HG02938 (cell line): ENCODE results near the gene ZBTB20.

ENCODE experiments used
- ATAC-seq: cut with Tn5 transposase; IDR thresholded peaks from one replicate; pipeline ENCODE4 v1.9.1; 2021; ENCODE audit warnings: mild to moderate bottlenecking, moderate library complexity; ENCODE audit not compliant: unreplicated experiment

ZBTB20 gene

DNA sequence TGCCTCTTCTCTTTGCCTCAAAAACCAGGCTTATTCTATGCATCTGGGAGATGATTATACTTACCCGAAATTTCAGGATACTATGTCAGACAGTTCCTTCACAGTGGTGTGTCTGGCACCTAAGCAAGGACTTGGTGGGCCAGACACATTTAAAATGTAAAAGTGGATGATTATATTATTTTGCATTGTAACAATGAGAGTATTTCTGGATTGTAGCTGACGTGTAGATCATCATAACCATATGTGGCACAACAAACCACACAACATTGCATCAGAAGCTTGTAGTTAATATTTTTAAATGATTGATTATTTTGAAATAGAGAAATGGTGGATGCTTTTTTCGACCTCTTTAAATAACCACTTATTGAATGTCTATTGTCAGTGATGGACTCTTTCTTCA lies 744.2 kb downstream of the ZBTB20 start:
- ATAC-seq, result no peak

DNA sequence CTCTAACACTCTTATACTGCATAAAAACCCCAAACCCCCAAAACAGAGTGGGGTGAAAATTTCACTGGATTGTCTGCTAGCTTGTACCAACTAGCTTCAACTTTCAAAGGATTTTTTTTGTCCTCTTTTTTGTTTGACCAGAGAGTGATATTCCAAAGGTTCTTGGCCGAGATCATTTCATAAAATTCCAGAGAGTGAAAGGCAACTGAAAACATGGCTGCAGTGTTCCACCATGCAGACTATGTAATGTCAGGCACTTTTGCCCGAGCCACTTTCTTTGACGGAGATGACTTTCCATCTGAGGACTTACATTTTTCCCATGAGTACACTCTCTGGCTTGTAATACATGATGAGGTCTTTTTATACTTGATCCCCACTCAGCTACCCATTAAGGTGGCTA lies 745.7 kb downstream of the ZBTB20 start:
- no peak for ATAC-seq

DNA sequence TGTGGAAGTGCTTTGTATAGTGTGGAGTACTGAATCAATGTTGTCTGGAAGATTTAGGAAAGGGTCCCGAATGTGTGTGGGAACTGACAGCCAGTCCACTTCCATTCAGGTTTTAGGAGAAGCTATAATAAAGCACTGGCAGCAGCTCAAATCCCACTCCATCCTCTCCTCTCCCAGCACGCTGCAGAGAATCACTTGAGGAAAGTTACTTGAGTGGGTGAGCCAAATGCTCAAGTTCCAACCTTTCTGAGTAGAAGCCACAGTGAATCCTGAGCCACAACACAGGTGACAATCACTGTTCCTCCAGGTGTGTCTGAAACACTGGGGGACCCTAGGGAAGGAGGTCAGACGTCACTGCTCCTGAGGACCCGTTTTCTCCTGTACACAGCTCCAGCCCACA lies 746.7 kb downstream of the ZBTB20 start:
- no peak for ATAC-seq

DNA sequence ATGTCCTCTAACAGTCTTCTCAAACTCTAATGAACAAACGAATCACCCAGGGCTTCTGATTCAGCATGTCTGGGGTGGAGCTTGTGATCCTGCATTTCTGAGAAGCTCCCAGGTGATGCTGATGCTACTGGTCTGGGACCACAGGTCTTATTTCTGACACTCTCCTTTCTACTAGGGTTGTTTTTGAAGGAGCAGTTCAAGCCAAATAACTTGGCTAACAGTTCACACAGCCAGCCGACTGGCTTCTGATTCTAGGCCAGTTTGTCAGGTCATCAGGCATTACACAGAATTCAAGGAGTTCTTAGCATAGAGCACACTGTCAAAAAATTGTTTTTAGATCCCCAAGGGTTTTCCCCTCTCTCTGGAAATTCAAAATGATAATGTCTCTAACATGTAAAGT lies 752.5 kb downstream of the ZBTB20 start:
- no peak for ATAC-seq

DNA sequence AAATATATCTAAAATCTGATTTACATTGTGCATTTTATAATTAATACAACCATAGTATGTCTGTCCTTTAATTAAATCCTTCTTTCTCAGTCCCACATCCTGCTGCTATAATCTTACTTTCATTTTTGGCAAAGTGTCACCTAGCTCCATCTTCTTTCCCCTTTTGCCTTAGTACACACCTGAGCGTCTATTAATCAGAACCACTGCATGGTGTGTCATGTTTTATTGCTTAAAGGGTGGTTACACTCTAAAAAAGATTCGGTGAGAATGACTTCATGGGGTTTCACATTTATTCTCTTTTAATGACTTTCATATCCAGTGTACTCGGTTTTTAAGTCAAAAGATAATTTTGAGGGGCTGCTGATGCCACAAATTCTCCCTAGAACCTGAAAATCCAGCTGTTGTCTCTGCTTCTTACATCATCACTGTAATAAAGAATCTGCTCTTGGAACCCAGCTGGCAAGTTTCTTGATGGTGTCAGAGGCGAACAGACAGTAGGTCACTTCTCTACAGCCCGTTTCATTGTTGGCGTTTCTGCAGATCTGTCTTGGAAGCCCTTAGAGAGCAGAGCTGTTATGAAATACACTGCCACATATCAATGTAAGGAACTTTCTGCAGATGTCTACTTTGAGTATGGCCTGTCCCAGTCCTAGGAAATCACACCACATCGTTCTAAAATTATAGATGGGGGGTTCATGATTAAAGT lies 753.6 kb downstream of the ZBTB20 start:
- ATAC-seq, result no peak

DNA sequence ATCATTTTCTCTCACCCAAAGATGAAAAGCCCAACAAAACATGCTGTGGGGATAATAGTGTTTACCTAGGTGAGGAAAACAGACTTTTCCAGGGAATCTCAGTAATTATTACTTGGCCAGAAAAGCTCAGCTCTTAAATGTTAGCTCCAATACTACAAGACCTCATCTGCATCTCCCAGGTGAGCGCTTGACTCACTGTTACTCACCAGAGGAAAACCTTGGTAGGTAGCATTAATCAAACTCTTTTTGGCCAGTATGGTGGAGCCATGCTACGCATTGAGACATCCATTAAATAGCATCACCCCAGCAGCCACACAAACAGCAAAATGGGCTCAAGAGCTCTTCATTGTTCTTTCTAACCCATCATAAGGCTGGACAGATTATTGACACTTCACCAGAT lies 754.3 kb downstream of the ZBTB20 start:
- ATAC-seq, result no peak

DNA sequence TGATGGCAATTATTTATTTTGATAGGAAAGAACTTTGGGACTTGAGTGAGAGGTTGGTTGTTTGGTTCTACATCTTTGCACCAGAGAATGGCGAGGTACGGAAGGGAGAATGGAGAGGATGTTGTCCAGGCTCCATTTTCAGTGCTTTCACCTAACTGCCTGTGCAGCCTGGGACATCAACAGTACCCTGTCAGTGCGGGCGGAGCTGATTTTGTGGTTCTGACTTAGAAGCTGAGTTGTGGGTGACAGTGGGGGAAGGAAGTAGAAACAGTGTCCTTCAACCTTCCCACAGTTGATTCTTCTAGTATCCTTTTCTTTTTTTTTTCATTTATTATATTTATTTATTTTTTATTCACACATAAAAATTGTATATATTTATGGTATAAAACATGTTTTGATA lies 757.9 kb downstream of the ZBTB20 start:
- ATAC-seq, result no peak

DNA sequence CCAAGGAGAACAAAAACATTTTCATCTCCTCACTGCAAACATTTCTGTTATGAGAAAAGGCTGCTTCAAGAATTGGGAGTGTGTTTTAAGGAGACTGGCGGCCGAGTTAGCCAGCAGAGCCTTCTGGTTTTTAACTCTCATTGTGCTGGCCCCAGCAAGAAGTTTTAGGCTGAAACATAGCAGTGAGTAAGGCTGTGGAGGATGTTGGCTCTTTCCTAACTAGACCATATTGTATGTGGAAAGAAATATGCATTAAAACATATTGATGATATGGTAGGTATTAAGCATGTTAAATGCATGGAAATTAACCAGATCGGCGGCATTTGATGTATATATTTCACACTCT lies 762.6 kb downstream of the ZBTB20 start:
- peak; percentile 12 for ATAC-seq

DNA sequence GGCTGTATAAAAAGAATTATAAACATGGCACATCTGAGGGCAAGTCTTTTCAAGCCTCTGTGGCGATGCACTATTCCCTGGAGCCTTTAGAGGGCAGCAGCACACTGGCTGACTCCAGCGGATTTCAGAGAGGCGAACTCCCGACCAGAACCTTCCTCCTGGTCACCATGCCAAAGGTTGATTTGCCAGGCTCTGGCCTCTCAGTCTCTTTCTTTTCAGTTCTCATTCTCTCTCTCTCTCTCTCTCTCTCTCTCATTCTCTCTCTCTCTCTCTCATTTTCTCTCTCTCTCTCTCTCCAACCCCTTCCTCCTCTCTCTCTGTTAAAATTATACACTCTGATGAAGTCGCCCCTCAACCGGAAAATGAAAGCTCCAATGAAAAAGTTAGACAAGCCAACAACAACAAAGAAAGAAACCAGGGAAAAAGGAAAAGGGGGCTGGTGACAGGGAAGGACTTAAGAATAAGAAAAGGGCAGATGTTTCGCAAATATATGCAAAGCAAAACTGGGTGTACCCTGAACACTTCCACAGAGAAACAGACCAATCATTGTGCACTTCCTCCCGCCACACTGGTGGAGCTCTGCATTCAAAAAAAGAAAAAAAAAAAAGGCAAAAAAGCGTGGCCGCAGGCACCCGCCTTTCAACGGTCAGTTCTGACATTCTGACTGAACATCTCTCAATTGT lies 763.1 kb downstream of the ZBTB20 start:
- peak; percentile 82 for ATAC-seq

DNA sequence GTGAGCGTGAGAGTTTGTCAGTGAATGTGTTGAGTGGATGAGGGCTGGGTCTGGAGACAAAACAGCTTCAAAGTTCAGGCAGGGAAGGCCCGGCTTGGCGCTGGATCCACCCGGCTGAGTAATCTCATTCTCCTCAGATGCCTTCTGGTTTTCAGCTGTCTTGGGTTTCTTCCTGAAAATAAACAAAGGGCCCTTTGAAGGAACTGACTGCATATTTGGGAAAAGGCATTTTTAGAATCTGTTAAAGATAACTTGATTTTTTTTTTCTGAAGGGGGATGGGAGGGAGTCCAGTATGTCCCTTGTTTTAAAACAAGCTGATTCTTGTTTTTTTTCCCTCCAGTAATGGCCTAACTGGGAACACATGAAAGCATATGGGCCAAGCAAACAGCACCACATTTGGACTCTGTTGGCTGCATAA lies 766.8 kb downstream of the ZBTB20 start:
- no peak for ATAC-seq

DNA sequence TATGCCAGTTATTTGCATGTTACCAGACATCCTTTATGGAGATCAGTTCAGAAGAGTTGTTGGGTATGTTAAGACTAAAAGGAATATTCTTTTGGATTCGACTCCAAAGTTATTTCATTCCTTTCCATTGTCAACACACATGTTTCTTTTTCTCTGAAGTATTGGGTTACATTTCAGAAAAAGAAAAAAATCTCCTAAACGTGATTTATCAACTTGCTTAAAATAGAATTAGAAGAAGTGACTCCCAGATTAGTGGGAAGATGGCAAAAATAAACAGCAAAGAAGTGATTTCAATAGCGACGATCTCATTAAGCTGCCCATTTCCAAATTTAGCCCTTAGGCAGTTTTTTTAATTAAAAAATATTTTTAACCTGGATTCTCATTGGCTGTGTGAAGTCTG lies 767.8 kb downstream of the ZBTB20 start:
- ATAC-seq, result no peak

DNA sequence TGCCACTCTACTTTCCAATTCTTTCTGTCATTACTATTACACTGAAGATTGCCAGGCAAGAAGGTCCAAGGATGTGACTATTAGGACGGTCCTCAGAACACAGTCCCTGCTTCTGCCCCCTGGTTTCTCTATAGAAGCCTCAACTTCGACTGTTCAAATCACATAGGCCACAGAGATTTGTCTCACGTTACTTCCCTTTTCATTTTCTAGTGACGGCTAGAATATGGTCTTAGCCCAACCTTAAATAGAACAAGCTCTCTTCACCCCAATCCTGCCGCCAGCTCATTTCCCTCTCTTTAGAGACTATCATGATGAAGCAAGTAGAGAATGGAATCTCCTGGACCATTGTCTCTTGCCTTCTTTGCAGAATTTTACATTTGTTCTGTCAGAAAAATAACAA lies 768.3 kb downstream of the ZBTB20 start:
- peak; percentile 78 for ATAC-seq

DNA sequence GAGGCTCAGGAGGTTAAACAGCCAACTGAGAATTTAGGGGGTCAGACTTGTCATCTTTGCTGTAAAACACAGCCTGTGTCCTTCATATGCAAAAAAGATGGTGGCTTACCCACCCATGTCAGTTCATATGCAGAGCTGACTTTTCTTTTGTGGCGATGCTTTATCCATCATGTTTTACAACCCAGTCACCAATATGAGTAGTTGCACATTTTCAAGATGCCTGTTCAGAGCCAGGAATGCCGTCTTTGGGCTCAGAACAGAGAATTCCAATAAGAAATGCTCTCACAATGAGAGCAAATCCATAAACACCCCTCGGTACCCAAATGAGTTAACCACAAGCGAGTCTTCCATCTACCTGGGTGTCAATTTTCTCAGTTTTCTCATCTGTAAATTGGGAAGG lies 769.7 kb downstream of the ZBTB20 start:
- no peak for ATAC-seq

DNA sequence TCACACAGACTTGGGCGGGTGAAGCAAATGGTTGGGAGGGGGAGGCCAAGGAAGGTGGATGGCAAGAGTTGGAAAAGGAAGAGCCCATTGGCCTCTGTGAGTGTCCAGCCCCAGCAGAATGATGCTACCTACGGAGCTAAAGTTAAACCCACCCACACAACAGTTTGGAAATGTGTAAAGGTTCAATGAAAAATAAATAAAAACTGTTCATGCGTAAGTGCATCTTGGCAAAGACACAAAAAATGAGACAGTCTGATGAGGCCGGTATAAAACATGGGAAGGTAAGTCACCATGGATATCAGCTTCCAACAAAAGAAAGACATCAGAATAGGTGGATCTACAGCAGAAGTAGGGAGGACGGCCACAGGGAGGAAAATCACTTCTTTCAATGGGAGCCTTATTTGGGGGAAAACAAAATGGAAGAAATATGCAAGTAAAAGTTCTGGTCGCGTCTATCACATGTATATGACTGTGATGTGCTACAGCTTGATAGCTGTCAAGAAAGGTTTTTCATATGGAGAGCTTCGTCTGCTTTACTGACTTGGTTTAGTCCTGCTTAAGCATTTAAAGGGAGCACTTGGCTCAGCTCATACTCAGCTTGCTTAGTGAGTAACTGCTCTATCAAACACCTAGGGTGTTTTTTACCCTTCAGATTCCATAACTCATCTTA lies 770.4 kb downstream of the ZBTB20 start:
- ATAC-seq, result no peak

DNA sequence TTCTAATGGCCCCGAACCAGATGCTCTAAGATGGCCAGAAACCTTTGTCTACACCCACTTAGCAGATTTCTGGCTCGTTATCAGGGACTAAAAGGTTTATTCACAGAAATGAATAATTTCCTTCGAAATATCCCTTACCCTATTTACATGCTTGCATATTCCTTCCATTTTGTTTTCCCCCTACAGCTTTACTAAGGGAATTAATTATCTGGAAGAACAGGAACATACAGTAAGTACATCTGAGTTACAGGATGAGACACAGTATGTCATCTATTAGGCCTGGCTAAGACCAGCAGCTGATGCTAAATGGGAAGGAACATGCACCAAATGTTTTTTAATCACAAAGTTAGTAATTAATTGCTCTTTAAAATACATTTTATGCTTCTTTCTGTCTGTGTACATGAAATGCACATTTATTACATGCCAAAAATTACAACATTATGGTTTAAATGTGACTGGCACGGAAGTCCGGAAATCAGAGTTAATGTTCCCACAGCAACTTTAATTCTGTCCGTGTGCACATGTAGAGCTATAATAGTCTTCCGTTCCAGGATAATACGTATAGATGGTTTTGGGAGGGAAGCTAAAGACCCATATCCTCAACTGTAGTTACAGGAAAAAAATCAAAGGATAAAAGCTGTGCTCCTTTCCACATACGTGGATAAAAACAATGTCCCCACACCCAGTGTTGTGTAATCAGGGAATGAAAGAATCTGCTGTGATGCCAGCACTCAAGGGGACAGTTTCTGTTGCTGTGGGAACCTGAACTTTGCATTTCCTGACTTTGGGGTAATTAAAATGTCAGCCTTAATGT lies 771.3 kb downstream of the ZBTB20 start:
- no peak for ATAC-seq

DNA sequence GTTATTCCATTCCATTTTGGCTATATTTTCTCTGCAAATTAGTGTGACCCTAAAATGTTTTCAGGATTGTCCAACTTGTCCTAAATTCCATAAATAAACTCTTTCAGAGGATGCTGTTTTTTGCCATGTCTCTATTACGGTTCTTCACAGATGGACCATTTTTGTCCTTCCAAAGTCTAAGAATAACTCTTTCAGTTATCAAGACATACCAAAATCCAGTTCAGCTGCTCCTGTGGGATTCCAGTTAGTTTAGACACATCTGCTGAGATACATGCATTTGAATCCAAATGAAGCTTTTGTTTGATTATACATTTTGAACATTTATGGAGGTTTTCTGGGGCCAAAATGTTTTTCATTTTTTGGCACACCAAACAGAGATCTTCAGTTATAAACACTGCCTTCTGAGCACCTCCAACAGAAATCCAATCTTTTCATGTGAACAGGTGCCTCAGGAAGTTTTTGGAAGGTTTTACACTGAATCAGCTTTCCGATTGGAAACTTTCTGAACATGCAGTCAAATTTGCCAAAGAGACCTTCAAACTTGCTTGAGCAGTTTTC lies 772.6 kb downstream of the ZBTB20 start:
- ATAC-seq, result no peak

DNA sequence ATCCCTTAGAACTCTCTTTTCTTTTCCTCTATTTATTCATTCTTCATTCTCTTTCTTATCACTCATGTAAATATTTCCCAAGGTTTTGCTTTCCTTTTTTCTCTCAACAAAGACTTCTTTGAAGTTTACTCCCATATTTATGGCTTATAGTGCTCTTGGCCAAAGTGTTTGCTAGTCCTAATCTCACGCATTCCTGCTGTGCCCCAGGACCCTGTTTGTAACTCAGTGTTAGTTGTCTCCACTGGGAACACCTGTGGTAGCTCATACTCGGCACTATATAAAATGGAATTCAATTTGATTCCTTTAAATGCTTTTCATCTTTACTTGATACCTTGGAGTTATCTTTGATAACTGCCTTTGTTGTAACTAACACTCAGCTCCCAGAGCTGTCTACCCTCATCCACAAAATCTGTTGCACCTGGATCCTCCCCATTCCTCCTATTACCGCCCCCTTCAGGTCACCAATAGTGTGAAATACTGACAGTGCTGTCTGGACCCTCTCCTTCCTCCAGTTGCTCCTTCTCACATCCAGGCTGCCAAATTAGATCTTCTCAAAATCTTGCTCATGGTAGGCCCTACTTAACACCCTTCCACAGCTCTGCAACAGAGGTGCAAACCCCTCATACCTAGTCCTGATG lies 776.4 kb downstream of the ZBTB20 start:
- no peak for ATAC-seq

DNA sequence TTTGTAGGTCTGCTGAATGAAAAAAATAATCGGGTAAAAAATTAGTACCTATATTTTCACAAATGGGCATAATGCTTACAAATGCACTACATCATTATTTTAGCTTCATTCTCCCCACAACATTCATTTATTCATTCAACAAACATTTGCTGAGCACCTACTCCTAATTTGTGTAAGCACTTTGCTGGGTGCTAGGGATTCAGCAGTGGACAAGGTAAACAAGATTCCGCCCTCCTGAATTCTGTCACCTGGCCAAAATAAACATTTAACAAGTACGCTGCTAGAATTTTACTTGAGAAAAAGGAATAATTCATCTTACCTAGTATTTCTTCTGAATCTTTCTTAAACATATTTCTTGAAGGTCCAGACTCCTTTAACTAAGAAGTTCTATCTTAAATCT lies 781.2 kb downstream of the ZBTB20 start:
- no peak for ATAC-seq

DNA sequence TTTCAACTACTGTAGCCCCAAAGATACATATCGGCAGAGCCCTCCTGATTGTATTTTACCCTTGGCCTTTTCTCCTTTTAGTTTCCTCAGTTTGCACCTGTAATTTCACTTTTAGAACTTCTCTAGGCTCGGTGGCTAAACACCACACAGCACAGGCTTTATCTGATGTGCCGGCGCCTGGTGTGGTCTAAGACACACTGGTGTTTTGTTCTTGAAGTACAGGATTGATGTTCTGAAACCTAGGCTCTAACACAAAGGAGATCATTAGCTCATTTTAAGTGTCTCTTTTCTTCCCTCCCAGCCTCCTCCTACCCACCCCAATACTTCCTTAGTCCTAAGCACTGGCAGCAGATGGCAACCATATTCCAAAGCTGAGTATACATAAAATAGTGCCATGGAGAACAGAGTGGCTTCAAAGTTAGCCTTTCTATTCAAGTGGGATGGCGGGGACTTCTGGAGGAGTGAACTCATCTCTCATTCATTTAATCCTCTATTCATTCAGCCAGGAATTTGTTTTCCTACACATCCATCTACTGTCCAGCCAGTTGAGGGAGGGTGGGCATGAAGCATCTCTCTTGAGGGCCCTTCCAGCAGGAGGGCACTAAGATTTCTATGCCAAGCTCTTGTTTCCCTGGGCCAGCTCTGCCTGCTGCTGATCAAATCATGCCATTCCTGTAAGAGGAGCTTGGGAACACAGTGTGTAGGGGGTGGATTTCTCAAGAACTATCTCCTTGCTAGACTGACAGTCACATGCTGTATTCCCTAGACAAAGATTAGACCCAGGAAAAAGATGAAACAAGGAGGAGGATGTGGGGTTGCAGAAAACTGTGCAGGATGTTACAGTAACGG lies 782.1 kb downstream of the ZBTB20 start:
- ATAC-seq, result no peak
